OCI-LY7 (cell line): ENCODE data around the gene CCR5.

Experiments
- CTCF ChIP-seq: fragments of 200-600 bp; sonication (generic); conservative IDR thresholded peaks from 2 replicates; pipeline ENCODE4 v1.5.1; 2014; ENCODE audit warnings: mild to moderate bottlenecking, antibody characterized with exemption, low read length, moderate library complexity, mixed read lengths
- EZH2phosphoT487 ChIP-seq: fragments of 200-600 bp; sonication (generic); IDR thresholded peaks from 2 replicates; pipeline ENCODE4 v1.6.1; 2018; ENCODE audit warnings: low read depth, borderline replicate concordance, mild to moderate bottlenecking, mixed run types, antibody characterized with exemption, low read length, moderate library complexity, mixed read lengths

GRCh38 chr3:46324036-46324435 lies 46.7 kb upstream of the CCR5 start:
- no peak for TF ChIP-seq EZH2phosphoT487
- no peak for TF ChIP-seq CTCF
